A204.1 (cell line): Measurements from ENCODE around the gene LCOR.
"Not testable (repeated sequence)": the region's sequence is repeated elsewhere in the genome, so short reads cannot be mapped to it uniquely, and the experiment has no call there.

Source experiments
- FAIRE-seq: peaks from 2 replicates; lab custom pipeline; 2012; peaks lifted over from hg19 to GRCh38; lab: Jason Lieb, UNC

Gene LCOR

GRCh38 chr10:96840841-96841518 is 8.9 kb downstream of the LCOR start:
- no peak for FAIRE-seq

- no peak for FAIRE-seq
Observed at GRCh38 chr10:96842896-96843723, 11.0 kb downstream of the LCOR start.

GRCh38 chr10:96843823-96844222 is 11.7 kb downstream of the LCOR start:
- FAIRE-seq = no peak

GRCh38 chr10:96846395-96846794 is 14.3 kb downstream of the LCOR start:
- FAIRE-seq = no peak

GRCh38 chr10:96846926-96847325 is 14.8 kb downstream of the LCOR start:
- no peak for FAIRE-seq

GRCh38 chr10:96847356-96847755 is 15.3 kb downstream of the LCOR start:
- FAIRE-seq = not testable (repeated sequence)

- no peak for FAIRE-seq
Observed at GRCh38 chr10:96850113-96850512, 18.0 kb downstream of the LCOR start.

- no peak for FAIRE-seq
Observed at GRCh38 chr10:96850825-96851224, 18.7 kb downstream of the LCOR start.

GRCh38 chr10:96851281-96851680 is 19.2 kb downstream of the LCOR start:
- FAIRE-seq = no peak

- FAIRE-seq = no peak
Observed at GRCh38 chr10:96856317-96856716, 24.2 kb downstream of the LCOR start.

- FAIRE-seq = no peak
Observed at GRCh38 chr10:96857301-96858012, 25.4 kb downstream of the LCOR start.

GRCh38 chr10:96858038-96858705 is 26.1 kb downstream of the LCOR start:
- no peak for FAIRE-seq

- no peak for FAIRE-seq
Observed at GRCh38 chr10:96858706-96859050, 26.6 kb downstream of the LCOR start.

GRCh38 chr10:96860631-96861277 is 28.7 kb downstream of the LCOR start:
- no peak for FAIRE-seq

GRCh38 chr10:96863922-96864543 is 31.9 kb downstream of the LCOR start:
- no peak for FAIRE-seq

GRCh38 chr10:96873086-96873485 is 41.0 kb downstream of the LCOR start:
- FAIRE-seq = no peak

GRCh38 chr10:96873756-96874467 is 41.8 kb downstream of the LCOR start:
- no peak for FAIRE-seq

GRCh38 chr10:96878057-96878456 is 46.0 kb downstream of the LCOR start:
- FAIRE-seq = no peak

- no peak for FAIRE-seq
Observed at GRCh38 chr10:96880575-96880974, 48.5 kb downstream of the LCOR start.

- no peak for FAIRE-seq
Observed at GRCh38 chr10:96889415-96890171, 57.5 kb downstream of the LCOR start.
